IMR-90 (cell line): ENCODE results near the gene FKRP. TPM values are rescaled to one million over a fixed set of nuclear protein-coding genes. Genes with fewer than 3 reads are reported as not detected.

Experiments used
- ATAC-seq: fragments of 200-7000 bp; cut with Tn5 transposase; 2 replicates; pipeline ENCODE4 v1.9.1; 2020; ENCODE audit warnings: low read depth, mild to moderate bottlenecking, moderate library complexity
- BruUV-seq: library from RNA; stranded (reverse); fragments of 400-500 nt; replicated peaks from 2 replicates; lab custom pipeline; 2021; lab: Mats Ljungman, UMichigan
- CTCF ChIA-PET: fragments of 300-600 bp; formaldehyde crosslinking; extraction: SDS; loops from one replicate; lab custom pipeline; 2021; ENCODE audit warnings: antibody characterized with exemption; lab: Yijun Ruan, JAX
- POLR2A ChIA-PET: fragments of 300-600 bp; sonication (Branson Sonifier 250); formaldehyde crosslinking; loops from one replicate; lab custom pipeline; 2022; ENCODE audit warnings: antibody characterized with exemption; ENCODE audit not compliant: unreplicated experiment; lab: Charles Lee
- DNase-seq: peaks from one replicate; pipeline ENCODE4 v3.0.0; 2013
- H2AFZ ChIP-seq: replicated peaks from 2 replicates; pipeline ENCODE3; 2013; ENCODE audit warnings: low read length, mild to moderate bottlenecking; ENCODE audit not compliant: poor library complexity
- H2AK5ac ChIP-seq: 2 replicates; pipeline ENCODE4 v1.6.1; 2013; ENCODE audit warnings: low read depth, low read length, inconsistent platforms
- H2AK9ac ChIP-seq: replicated peaks from 2 replicates; pipeline ENCODE3; 2013; ENCODE audit warnings: mild to moderate bottlenecking, low read depth, low read length, moderate library complexity; ENCODE audit not compliant: poor library complexity
- H2BK120ac ChIP-seq: 2 replicates; pipeline ENCODE4 v1.6.1; 2013; ENCODE audit warnings: low read depth, low read length, inconsistent platforms
- H2BK15ac ChIP-seq: 3 replicates; pipeline ENCODE4 v1.6.1; 2013; ENCODE audit warnings: low read depth, low read length, inconsistent platforms
- H2BK20ac ChIP-seq: 2 replicates; pipeline ENCODE4 v1.6.1; 2013; ENCODE audit warnings: low read depth, mild to moderate bottlenecking, inconsistent platforms, low read length, moderate library complexity
- H2BK5ac ChIP-seq: 2 replicates; pipeline ENCODE4 v1.6.1; 2013; ENCODE audit warnings: mild to moderate bottlenecking, low read depth, low read length, inconsistent platforms; ENCODE audit not compliant: poor library complexity, severe bottlenecking
- H3K14ac ChIP-seq: replicated peaks from 2 replicates; pipeline ENCODE4 v1.6.1; 2013; ENCODE audit warnings: low read depth, low read length, inconsistent platforms
- H3K18ac ChIP-seq: 2 replicates; pipeline ENCODE4 v1.6.1; 2013; ENCODE audit warnings: low read depth, low read length, control low read depth
- H3K23ac ChIP-seq: 2 replicates; pipeline ENCODE4 v1.6.1; 2013; ENCODE audit warnings: low read depth, low read length, inconsistent platforms
- H3K27ac ChIP-seq: 2 replicates; pipeline ENCODE4 v1.5.1; 2013; ENCODE audit warnings: mild to moderate bottlenecking, control low read depth, low read length; ENCODE audit not compliant: insufficient read depth
- H3K27me3 ChIP-seq: 2 replicates; pipeline ENCODE4 v1.6.1; 2013; ENCODE audit warnings: low read length; ENCODE audit not compliant: control insufficient read depth, insufficient read depth
- H3K36me3 ChIP-seq: 2 replicates; pipeline ENCODE4 v1.6.1; 2013; ENCODE audit warnings: low read length, mixed read lengths; ENCODE audit not compliant: control insufficient read depth, insufficient read depth
- H3K4ac ChIP-seq: 2 replicates; pipeline ENCODE4 v1.6.1; 2013; ENCODE audit warnings: low read depth, low read length, inconsistent platforms
- H3K4me1 ChIP-seq: 2 replicates; pipeline ENCODE4 v1.6.1; 2013; ENCODE audit warnings: low read length, mixed read lengths; ENCODE audit not compliant: control insufficient read depth, insufficient read depth
- H3K4me2 ChIP-seq: 2 replicates; pipeline ENCODE4 v1.6.1; 2013; ENCODE audit warnings: low read depth, mild to moderate bottlenecking, control low read depth, low read length, moderate library complexity
- H3K4me3 ChIP-seq: 2 replicates; pipeline ENCODE4 v1.5.1; 2013; ENCODE audit warnings: low read depth, mild to moderate bottlenecking, control low read depth, low read length, moderate library complexity; ENCODE audit not compliant: insufficient read depth
- H3K56ac ChIP-seq: 2 replicates; pipeline ENCODE4 v1.6.1; 2013; ENCODE audit warnings: low read length, inconsistent platforms; ENCODE audit not compliant: insufficient read depth; ENCODE audit errors: extremely low read depth
- H3K79me1 ChIP-seq, 2 experiments: 2 replicates each; pipeline ENCODE4 v1.6.1; 2013; ENCODE audit warnings: low read length in 2 of 2, inconsistent platforms in 1 of 2, low read depth in 1 of 2
- H3K9ac ChIP-seq: 2 replicates; pipeline ENCODE4 v1.6.1; 2013; ENCODE audit warnings: low read depth, low read length, control low read depth
- H3K9me1 ChIP-seq: 2 replicates; pipeline ENCODE4 v1.6.1; 2013; ENCODE audit warnings: low read length, inconsistent platforms; ENCODE audit not compliant: insufficient read depth
- H3K9me3 ChIP-seq: 2 replicates; pipeline ENCODE4 v1.6.1; 2013; ENCODE audit warnings: low read length; ENCODE audit not compliant: control insufficient read depth, insufficient read depth
- H4K20me1 ChIP-seq: 2 replicates; pipeline ENCODE4 v1.6.1; 2013; ENCODE audit warnings: low read length, inconsistent platforms; ENCODE audit not compliant: insufficient read depth
- H4K5ac ChIP-seq: 2 replicates; pipeline ENCODE4 v1.6.1; 2013; ENCODE audit warnings: mild to moderate bottlenecking, low read depth, low read length, control low read depth
- H4K8ac ChIP-seq, 2 experiments: 2 replicates each; pipeline ENCODE4 v1.6.1; 2013; ENCODE audit warnings: low read depth in 2 of 2, low read length in 2 of 2, control low read depth in 1 of 2, inconsistent platforms in 1 of 2
- H4K91ac ChIP-seq: 2 replicates; pipeline ENCODE4 v1.6.1; 2013; ENCODE audit warnings: low read depth, low read length, inconsistent platforms; ENCODE audit not compliant: insufficient read depth
- CEBPB ChIP-seq: IDR thresholded peaks from 2 replicates; pipeline ENCODE4 v1.6.1; 2012; ENCODE audit warnings: low read depth, low read length, improper control_type of control experiment
- ELK1 ChIP-seq: fragments of 150-350 bp; IDR thresholded peaks from 2 replicates; pipeline ENCODE4 v1.6.1; 2016; ENCODE audit warnings: low read depth, mild to moderate bottlenecking, low read length, moderate library complexity, borderline replicate concordance
- FOS ChIP-seq: fragments of 150-350 bp; IDR thresholded peaks from 2 replicates; pipeline ENCODE4 v1.6.1; 2016; ENCODE audit warnings: low read depth, low read length
- POLR2A ChIP-seq: IDR thresholded peaks from 2 replicates; pipeline ENCODE4 v1.6.1; 2012; ENCODE audit warnings: mild to moderate bottlenecking, low read depth, low read length
- RCOR1 ChIP-seq: IDR thresholded peaks from 2 replicates; pipeline ENCODE4 v1.6.1; 2012; ENCODE audit warnings: mild to moderate bottlenecking, low read length, improper control_type of control experiment; ENCODE audit not compliant: insufficient replicate concordance
- SMC3 ChIP-seq: fragments of 150-350 bp; IDR thresholded peaks from 2 replicates; pipeline ENCODE4 v1.6.1; 2016; ENCODE audit warnings: low read depth, mild to moderate bottlenecking, antibody characterized with exemption, low read length, moderate library complexity
- WGBS, 2 experiments: methylation state at CpG; one replicate each; pipeline versions ENCODE4 v1.1.5 to v1.1.7; 2013; ENCODE audit warnings: missing lambda C conversion rate in 2 of 2; ENCODE audit not compliant: insufficient read length in 1 of 2; ENCODE audit errors: extremely low coverage in 2 of 2; 5-methylcytosine and 5-hydroxymethylcytosine counted together
- dilution Hi-C: fragments of 300-500 bp; cut with HindIII; formaldehyde crosslinking; loops from one replicate; pipeline ENCODE4 v1.14.3; 2018; ENCODE audit warnings: low sequenced_read_pairs; ENCODE audit not compliant: unreplicated experiment
- in situ Hi-C: fragments of 300-500 bp; cut with MboI; formaldehyde crosslinking; loops from 3 replicates; pipeline ENCODE4 v1.14.3; 2019; ENCODE audit warnings: low sequenced_read_pairs, inconsistent platforms, mixed read lengths
- intact Hi-C: fragments of 100-400 bp; cut with micrococcal nuclease; formaldehyde crosslinking; loops from 2 replicates; pipeline ENCODE4 v1.10.0; 2022
- polyA plus RNA-seq, 3 experiments: library from polyadenylated mRNA; depleted of rRNA; stranded (reverse); fragments of >200 nt; gene quantifications; 2 replicates each; pipeline ENCODE4 v1.2.3, GENCODE V29; 2012; ENCODE audit warnings: low replicate concordance in 1 of 3
- total RNA-seq: library from RNA; depleted of rRNA; stranded (reverse); fragments of >200 nt; gene quantifications from 2 replicates; pipeline ENCODE4 v1.2.3, GENCODE V29; 2012

The FKRP gene
- total and polyA plus RNA-seq, 2 of the 4 experiments (the other 2 are of a cell fraction): 6.1 to 25.3 TPM

GRCh38 chr19:46775642-46776258, 29.9 kb downstream of the FKRP start:
- intact Hi-C loops (no loop called here), in situ Hi-C loops (no loop called here), dilution Hi-C loops (no loop called here)
- Histone ChIP-seq H3K4me1 (no peaks in the 10 kb centered on the region), H3K36me3 (peaks cover 60% of the 10 kb centered on the region), H3K27me3 (no peaks in the 10 kb centered on the region), H3K56ac (no peak overlapping the region), H2BK20ac (no peak overlapping the region), H3K4me3 (no peak overlapping the region), H3K79me1 (peaks cover 33 to 53% of the 10 kb centered on the region in 2 experiments), H3K9me1 (peaks cover 3% of the 10 kb centered on the region; the same call in 1 of the 2 replicates), H4K20me1 (peaks cover 65% of the 10 kb centered on the region), H2BK120ac (no peak overlapping the region), H3K23ac (no peak overlapping the region), H4K8ac (no peak overlapping the region), H4K5ac (no peak overlapping the region), H3K14ac (no peak overlapping the region), H3K27ac (no peak overlapping the region), H2BK5ac (no peak overlapping the region), H3K9me3 (no peaks in the 10 kb centered on the region), H3K4me2 (no peak overlapping the region), H3K9ac (no peak overlapping the region), H3K18ac (no peak overlapping the region), H2AFZ (no peak overlapping the region), H2AK9ac (no peak overlapping the region), H3K4ac (no peak overlapping the region), H2BK15ac (no peak overlapping the region), H4K91ac (no peak overlapping the region), H2AK5ac (no peak overlapping the region)
- WGBS, 2 experiments: no CpG with 5 or more reads among the region's 11 CpGs
- BruUV-seq: no TSS peak
- ChIA-PET CTCF (no interaction called here), POLR2A (no interaction called here)
- no peak for DNase-seq
- no peak for ATAC-seq
- TF ChIP-seq FOS (no peak), RCOR1 (no peak), POLR2A (no peak), ELK1 (no peak), CEBPB (no peak), SMC3 (no peak)
